Mammary epithelial cell (primary cell): ENCODE measurements around the gene SOBP.

Experiments
- CTCF ChIP-seq, 2 donors: IDR thresholded peaks in 1 of 2; conservative IDR thresholded peaks in 1 of 2; 2 replicates each; pipeline ENCODE4 v1.5.1; 2011 to 2012; ENCODE audit warnings: inconsistent platforms in 2 of 2, low read length in 2 of 2, mild to moderate bottlenecking in 2 of 2, control low read depth in 1 of 2, low read depth in 1 of 2; ENCODE audit not compliant: insufficient read depth in 1 of 2; ENCODE audit errors: extremely low read depth in 1 of 2
- EZH2 ChIP-seq: IDR thresholded peaks from 2 replicates; pipeline ENCODE4 v1.6.1; 2012; ENCODE audit warnings: low read length, inconsistent platforms, borderline replicate concordance

- TF ChIP-seq CTCF (conservative IDR thresholded peaks at IDR 0.05 in 1 of 2, IDR thresholded peaks at IDR 0.05 in 1 of 2; ENCODE audit: extremely low read depth in 1 of 2, insufficient read depth in 1 of 2, low read depth in 1 of 2, low read length in 2 of 2) (no peak), EZH2 (no peak)
Observed at GRCh38 chr6:107611094-107611810, 121.3 kb downstream of the SOBP start.
